Measurements from ENCODE around the gene NHSL1.

GRCh38 chr6:138405816-138406413, 93.4 kb downstream of the NHSL1 start:
- TF ChIP-seq CTCF (IDR thresholded peaks at IDR 0.05; ENCODE audit: insufficient read depth, low read depth, low read length) (no peak), EZH2 (IDR thresholded peaks at IDR 0.05; ENCODE audit: insufficient read depth, low read length) (no peak)

Measured in astrocyte (in vitro differentiated cells and primary cell).